ENCODE measurements around the gene SLC7A4. TPM values are rescaled to one million over a fixed set of nuclear protein-coding genes. Genes with fewer than 3 reads are reported as not detected.

SLC7A4 gene
- polyA plus RNA-seq, 1 of the 3 experiments (the other 2 are of a cell fraction) = 0.02 TPM

DNA sequence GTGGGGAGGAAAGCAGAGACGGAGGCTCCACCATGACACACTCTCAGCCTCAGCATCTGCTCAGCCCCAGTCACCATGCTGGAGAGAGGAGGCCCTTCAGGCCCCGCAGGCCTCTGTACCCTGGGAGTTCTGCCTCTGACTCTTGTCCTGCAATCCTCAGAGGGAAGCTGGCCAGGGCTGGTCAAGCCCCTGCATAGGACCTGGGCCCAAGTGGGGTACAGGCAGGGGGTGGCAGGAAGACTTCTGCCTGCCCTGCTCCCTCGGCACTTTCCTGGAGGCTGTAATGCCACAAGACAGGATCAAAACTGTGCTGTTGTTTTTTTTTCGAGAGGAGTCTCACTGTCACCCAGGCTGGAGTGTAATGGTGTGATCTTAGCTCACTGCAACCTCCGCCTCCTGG is 47.1 kb upstream of the SLC7A4 start:
- H3K36me3 ChIP-seq (replicated peaks in 1 of 2; ENCODE audit: control insufficient read depth in 1 of 2, insufficient read depth in 2 of 2, low read length in 1 of 2) = no peaks in the 10 kb centered on the region
- peaks cover under 1% of the 10 kb centered on the region for H3F3A ChIP-seq (replicated peaks; ENCODE audit: insufficient read depth)
- POLR2A ChIA-PET = no interaction called here
- no peaks in the 10 kb centered on the region for H4K20me1 ChIP-seq (ENCODE audit: insufficient read depth)
- TF ChIP-seq NRF1 (IDR thresholded peaks at IDR 0.05; ENCODE audit: low read depth, low read length) = no peak
- no peak for TF ChIP-seq MXI1 (IDR thresholded peaks at IDR 0.05; ENCODE audit: low read depth, low read length)
- TF ChIP-seq GABPA (IDR thresholded peaks at IDR 0.05; ENCODE audit: low read depth) = no peak
- TF ChIP-seq TEAD4 (IDR thresholded peaks at IDR 0.05; ENCODE audit: borderline replicate concordance, insufficient read depth) = no peak
- TF ChIP-seq YY1 (IDR thresholded peaks at IDR 0.05; ENCODE audit: low read depth) = no peak
- TF ChIP-seq JUND (IDR thresholded peaks at IDR 0.05) = no peak
- TF ChIP-seq RCOR1 (IDR thresholded peaks at IDR 0.05; ENCODE audit: low read length) = no peak
- TF ChIP-seq TAF1 (IDR thresholded peaks at IDR 0.05; ENCODE audit: borderline replicate concordance, low read depth, low read length) = no peak
- no peak for TF ChIP-seq RAD21 (IDR thresholded peaks at IDR 0.05; ENCODE audit: low read length)
- no peak for TF ChIP-seq NFIC (IDR thresholded peaks at IDR 0.05; ENCODE audit: borderline replicate concordance)
- TF ChIP-seq FOSL2 (IDR thresholded peaks at IDR 0.05; ENCODE audit: borderline replicate concordance, low read depth) = no peak
- no peak for TF ChIP-seq RFX5 (IDR thresholded peaks at IDR 0.05; ENCODE audit: low read length)
- TF ChIP-seq, protein P1, sequence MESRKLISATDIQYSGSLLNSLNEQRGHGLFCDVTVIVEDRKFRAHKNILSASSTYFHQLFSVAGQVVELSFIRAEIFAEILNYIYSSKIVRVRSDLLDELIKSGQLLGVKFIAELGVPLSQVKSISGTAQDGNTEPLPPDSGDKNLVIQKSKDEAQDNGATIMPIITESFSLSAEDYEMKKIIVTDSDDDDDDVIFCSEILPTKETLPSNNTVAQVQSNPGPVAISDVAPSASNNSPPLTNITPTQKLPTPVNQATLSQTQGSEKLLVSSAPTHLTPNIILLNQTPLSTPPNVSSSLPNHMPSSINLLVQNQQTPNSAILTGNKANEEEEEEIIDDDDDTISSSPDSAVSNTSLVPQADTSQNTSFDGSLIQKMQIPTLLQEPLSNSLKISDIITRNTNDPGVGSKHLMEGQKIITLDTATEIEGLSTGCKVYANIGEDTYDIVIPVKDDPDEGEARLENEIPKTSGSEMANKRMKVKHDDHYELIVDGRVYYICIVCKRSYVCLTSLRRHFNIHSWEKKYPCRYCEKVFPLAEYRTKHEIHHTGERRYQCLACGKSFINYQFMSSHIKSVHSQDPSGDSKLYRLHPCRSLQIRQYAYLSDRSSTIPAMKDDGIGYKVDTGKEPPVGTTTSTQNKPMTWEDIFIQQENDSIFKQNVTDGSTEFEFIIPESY (IDR thresholded peaks at IDR 0.05; ENCODE audit: borderline replicate concordance, low read depth) = no peak
- TF ChIP-seq, protein P2, sequence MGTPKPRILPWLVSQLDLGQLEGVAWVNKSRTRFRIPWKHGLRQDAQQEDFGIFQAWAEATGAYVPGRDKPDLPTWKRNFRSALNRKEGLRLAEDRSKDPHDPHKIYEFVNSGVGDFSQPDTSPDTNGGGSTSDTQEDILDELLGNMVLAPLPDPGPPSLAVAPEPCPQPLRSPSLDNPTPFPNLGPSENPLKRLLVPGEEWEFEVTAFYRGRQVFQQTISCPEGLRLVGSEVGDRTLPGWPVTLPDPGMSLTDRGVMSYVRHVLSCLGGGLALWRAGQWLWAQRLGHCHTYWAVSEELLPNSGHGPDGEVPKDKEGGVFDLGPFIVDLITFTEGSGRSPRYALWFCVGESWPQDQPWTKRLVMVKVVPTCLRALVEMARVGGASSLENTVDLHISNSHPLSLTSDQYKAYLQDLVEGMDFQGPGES (IDR thresholded peaks at IDR 0.05; ENCODE audit: low read depth, low read length) = no peak
- H3K4me2 ChIP-seq = no peak overlapping the region
- H2AFZ ChIP-seq (ENCODE audit: low read depth) = no peak overlapping the region
- H3K79me2 ChIP-seq (ENCODE audit: insufficient read depth) = no peaks in the 10 kb centered on the region
- DNase-seq = no peak
- H3K4me3 ChIP-seq (ENCODE audit: low read depth in 2 of 2, low read length in 1 of 2) = no peak overlapping the region
- CTCF ChIA-PET = interaction anchor here (1.3 kb wide), 1 partner anchor 24 kb away, joined by 3 read pairs; no protein-coding TSS in a partner anchor
- no peak overlapping the region for H3K9ac ChIP-seq
- peaks cover 0 to 5% of the 10 kb centered on the region in 2 experiments; a peak in 1 of 4 replicates for H3K4me1 ChIP-seq (ENCODE audit: control insufficient read depth in 1 of 2, insufficient read depth in 2 of 2, low read depth in 1 of 2, low read length in 1 of 2)
- no peaks in the 10 kb centered on the region for H3K9me3 ChIP-seq
- WGBS (ENCODE audit: low lambda C conversion rate) = 83% methylated on average over 3 of the region's 5 CpGs
- no peaks in the 10 kb centered on the region for H3K9me2 ChIP-seq
- H3K27me3 ChIP-seq (ENCODE audit: insufficient read depth) = no peaks in the 10 kb centered on the region
- H3K27ac ChIP-seq (ENCODE audit: low read depth in 2 of 2, low read length in 1 of 2) = no peak overlapping the region

DNA sequence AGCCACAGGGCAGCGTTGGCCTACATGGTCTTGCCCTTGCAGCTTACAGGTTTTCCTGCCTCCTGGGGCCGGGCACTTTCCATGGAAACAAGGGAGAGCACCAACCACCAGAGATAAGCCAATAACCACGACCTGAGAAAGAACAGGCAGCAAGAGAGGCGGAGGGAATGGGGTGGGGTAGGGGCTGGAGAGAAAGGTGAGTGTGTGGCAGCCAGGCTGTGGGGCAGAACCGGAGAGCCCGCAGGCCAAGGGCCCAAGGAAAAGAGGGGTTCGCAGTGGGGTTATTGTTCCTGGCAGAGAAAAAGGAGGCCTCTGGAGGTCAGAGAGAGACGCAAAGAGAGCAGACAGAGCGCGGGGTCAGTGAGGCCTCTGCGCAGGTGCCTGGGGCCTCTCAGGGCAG is 46.6 kb upstream of the SLC7A4 start:
- 78% methylated on average over 11 of the region's 11 CpGs for WGBS (ENCODE audit: low lambda C conversion rate)
- no peak overlapping the region for H3K9ac ChIP-seq
- H3K4me3 ChIP-seq (ENCODE audit: low read depth in 2 of 2, low read length in 1 of 2) = no peak overlapping the region
- POLR2A ChIA-PET = no interaction called here
- H3K27ac ChIP-seq (ENCODE audit: low read depth in 2 of 2, low read length in 1 of 2) = no peak overlapping the region
- H2AFZ ChIP-seq (ENCODE audit: low read depth) = no peak overlapping the region
- no peaks in the 10 kb centered on the region for H3K36me3 ChIP-seq (replicated peaks in 1 of 2; ENCODE audit: control insufficient read depth in 1 of 2, insufficient read depth in 2 of 2, low read length in 1 of 2)
- H3K4me1 ChIP-seq (ENCODE audit: control insufficient read depth in 1 of 2, insufficient read depth in 2 of 2, low read depth in 1 of 2, low read length in 1 of 2) = peaks cover 0 to 5% of the 10 kb centered on the region in 2 experiments; a peak in 1 of 4 replicates
- TF ChIP-seq RFX5 (IDR thresholded peaks at IDR 0.05; ENCODE audit: low read length) = no peak
- TF ChIP-seq NRF1 (IDR thresholded peaks at IDR 0.05; ENCODE audit: low read depth, low read length) = no peak
- H3K79me2 ChIP-seq (ENCODE audit: insufficient read depth) = no peaks in the 10 kb centered on the region
- CTCF ChIA-PET = no interaction called here
- no peaks in the 10 kb centered on the region for H4K20me1 ChIP-seq (ENCODE audit: insufficient read depth)
- no peaks in the 10 kb centered on the region for H3K9me2 ChIP-seq
- no peaks in the 10 kb centered on the region for H3K9me3 ChIP-seq
- H3K4me2 ChIP-seq = no peak overlapping the region
- no peaks in the 10 kb centered on the region for H3K27me3 ChIP-seq (ENCODE audit: insufficient read depth)
- H3F3A ChIP-seq (replicated peaks; ENCODE audit: insufficient read depth) = peaks cover 4% of the 10 kb centered on the region
- peak; percentile 30 for DNase-seq

All from SK-N-SH (cell line).